ENCODE measurements around the gene PLA2G3. TPM values are rescaled to one million over a fixed set of nuclear protein-coding genes. Genes with fewer than 3 reads are reported as not detected.
"Not testable (repeated sequence)": the region's sequence is repeated elsewhere in the genome, so short reads cannot be mapped to it uniquely, and the experiment has no call there.

PLA2G3 gene
- total RNA-seq, 1 experiment from 2014 or later, result not detected

DNA sequence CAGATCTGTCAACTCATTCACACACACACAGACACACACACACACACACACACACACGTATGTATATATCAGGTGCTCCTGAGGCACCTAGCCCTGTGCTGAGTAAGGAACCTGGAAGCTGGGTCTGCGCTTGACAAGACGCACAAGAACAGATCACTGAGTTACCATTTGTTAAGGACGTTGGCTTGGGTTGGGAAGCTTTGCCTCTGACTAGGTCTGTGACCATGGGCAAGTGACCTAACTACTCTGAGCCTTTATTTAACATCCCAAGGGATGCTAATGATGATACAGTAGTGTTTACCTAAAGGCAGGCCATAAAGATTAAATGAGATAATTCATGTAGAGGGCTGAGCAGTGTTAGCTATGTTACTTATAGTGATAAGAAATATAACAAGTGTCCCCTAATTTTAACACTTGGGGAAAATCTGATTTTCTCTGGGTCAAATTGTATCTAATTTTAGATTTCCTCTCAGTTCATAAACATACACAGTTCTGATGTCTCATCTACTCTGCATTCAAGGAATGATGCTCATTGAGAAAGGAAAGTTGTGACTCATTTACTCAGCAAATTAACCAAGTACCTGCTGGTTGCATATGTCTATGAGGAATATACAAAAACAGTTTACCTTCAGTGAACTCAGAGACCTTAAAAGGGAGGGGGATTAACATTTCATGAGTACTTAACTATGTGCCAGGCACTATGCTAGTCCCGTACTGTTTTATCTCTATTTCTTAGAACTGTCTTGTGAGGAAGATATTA, 33.3 kb upstream of the PLA2G3 start:
- ChIA-PET CTCF (no interaction called here), POLR2A (no interaction called here), RAD21 (ENCODE audit: low non-redundant PET in 1 of 2, low total read pairs in 2 of 2, uncharacterized antibody in 2 of 2, unreplicated experiment in 2 of 2) (no interaction called here)
- no peaks in the 10 kb centered on the region for H3K36me3 ChIP-seq (ENCODE audit: control insufficient read depth in 1 of 2, insufficient read depth in 2 of 2, low read length in 2 of 2)
- no TSS peak for BruUV-seq (replicated peaks)
- ATAC-seq (peak; percentile 63; the same call in 1 of the 2 replicates), DNase-seq (ENCODE audit: low read depth, low spot score) (no peak)
- TF ChIP-seq CEBPB (IDR thresholded peaks at IDR 0.05; ENCODE audit: low read depth), result no peak
- TF ChIP-seq, protein P1, sequence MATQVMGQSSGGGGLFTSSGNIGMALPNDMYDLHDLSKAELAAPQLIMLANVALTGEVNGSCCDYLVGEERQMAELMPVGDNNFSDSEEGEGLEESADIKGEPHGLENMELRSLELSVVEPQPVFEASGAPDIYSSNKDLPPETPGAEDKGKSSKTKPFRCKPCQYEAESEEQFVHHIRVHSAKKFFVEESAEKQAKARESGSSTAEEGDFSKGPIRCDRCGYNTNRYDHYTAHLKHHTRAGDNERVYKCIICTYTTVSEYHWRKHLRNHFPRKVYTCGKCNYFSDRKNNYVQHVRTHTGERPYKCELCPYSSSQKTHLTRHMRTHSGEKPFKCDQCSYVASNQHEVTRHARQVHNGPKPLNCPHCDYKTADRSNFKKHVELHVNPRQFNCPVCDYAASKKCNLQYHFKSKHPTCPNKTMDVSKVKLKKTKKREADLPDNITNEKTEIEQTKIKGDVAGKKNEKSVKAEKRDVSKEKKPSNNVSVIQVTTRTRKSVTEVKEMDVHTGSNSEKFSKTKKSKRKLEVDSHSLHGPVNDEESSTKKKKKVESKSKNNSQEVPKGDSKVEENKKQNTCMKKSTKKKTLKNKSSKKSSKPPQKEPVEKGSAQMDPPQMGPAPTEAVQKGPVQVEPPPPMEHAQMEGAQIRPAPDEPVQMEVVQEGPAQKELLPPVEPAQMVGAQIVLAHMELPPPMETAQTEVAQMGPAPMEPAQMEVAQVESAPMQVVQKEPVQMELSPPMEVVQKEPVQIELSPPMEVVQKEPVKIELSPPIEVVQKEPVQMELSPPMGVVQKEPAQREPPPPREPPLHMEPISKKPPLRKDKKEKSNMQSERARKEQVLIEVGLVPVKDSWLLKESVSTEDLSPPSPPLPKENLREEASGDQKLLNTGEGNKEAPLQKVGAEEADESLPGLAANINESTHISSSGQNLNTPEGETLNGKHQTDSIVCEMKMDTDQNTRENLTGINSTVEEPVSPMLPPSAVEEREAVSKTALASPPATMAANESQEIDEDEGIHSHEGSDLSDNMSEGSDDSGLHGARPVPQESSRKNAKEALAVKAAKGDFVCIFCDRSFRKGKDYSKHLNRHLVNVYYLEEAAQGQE (IDR thresholded peaks at IDR 0.05; ENCODE audit: low read depth), result no peak
- TF ChIP-seq YY1 (IDR thresholded peaks at IDR 0.05; ENCODE audit: extremely low read depth, insufficient replicate concordance, low read depth, low read length), result no peak
- TF ChIP-seq ELF1 (IDR thresholded peaks at IDR 0.05; ENCODE audit: borderline replicate concordance, low read depth), result no peak
- TF ChIP-seq SIN3A (IDR thresholded peaks at IDR 0.05; ENCODE audit: low read depth), result no peak
- TF ChIP-seq CBX3 (IDR thresholded peaks at IDR 0.05; ENCODE audit: low read depth), result no peak
- no peak for TF ChIP-seq ATF3 (IDR thresholded peaks at IDR 0.05)
- peak; percentile 32; the same call in 1 of the 2 replicates for TF ChIP-seq JUND (IDR thresholded peaks at IDR 0.05)
- peak; percentile 28; the same call in 1 of the 2 replicates for TF ChIP-seq FOSL1 (IDR thresholded peaks at IDR 0.05; ENCODE audit: low read depth)
- TF ChIP-seq EZH2 (IDR thresholded peaks at IDR 0.05), result no peak
- peak overlapping the region; percentile 56 for H3K4me2 ChIP-seq (ENCODE audit: low read length)
- no peaks in the 10 kb centered on the region for H3K9me2 ChIP-seq (ENCODE audit: insufficient read depth)
- H3K27ac ChIP-seq (ENCODE audit: low read depth, low read length), result peak overlapping the region; percentile 2; the same call in 1 of the 2 replicates
- H3K4me1 ChIP-seq (ENCODE audit: control insufficient read depth in 1 of 2, insufficient read depth in 2 of 2, low read length in 2 of 2), result peaks cover 14 to 42% of the 10 kb centered on the region in 2 experiments; a peak in 3 of 4 replicates
- peak overlapping the region; percentile 21; the same call in 1 of the 2 replicates for H3K9ac ChIP-seq (ENCODE audit: low read length)
- H4K20me1 ChIP-seq (ENCODE audit: insufficient read depth), result no peaks in the 10 kb centered on the region
- no peaks in the 10 kb centered on the region for H3K9me3 ChIP-seq (ENCODE audit: control insufficient read depth in 1 of 2, insufficient read depth in 1 of 2, low read depth in 1 of 2, low read length in 2 of 2)
- peaks cover 46% of the 10 kb centered on the region for H3K79me2 ChIP-seq (ENCODE audit: insufficient read depth, low read length)
- intact Hi-C loops (cut with micrococcal nuclease), result no loop called here
- no peaks in the 10 kb centered on the region for H3K27me3 ChIP-seq (ENCODE audit: insufficient read depth, low read length)
- H3K4me3 ChIP-seq (replicated peaks in 1 of 2; ENCODE audit: low read depth in 1 of 2, low read length in 2 of 2), result peak overlapping the region in 1 of 2 experiments; percentile 7; a peak in 1 of 4 replicates
- no peak overlapping the region for H2AFZ ChIP-seq (ENCODE audit: low read depth, low read length, poor library complexity, severe bottlenecking)

DNA sequence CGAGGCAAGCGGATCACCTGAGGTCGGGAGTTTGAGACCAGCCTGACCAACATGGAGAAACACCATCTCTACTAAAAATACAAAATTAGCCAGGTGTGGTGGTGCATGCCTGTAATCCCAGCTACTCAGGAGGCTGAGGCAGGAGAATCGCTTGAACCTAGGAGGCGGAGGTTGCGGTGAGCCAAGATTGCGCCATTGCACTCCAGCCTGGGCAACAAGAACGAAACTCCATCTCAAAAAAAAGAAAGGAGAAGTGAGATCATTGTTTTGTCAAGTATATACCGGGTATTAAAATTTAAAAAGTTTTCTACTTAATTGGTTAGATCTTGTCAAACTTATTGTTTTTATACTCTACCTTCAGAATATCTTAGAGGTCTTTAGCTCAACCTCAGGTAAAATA, 31.4 kb upstream of the PLA2G3 start:
- H3K9me2 ChIP-seq (ENCODE audit: insufficient read depth); H3K4me3 ChIP-seq (replicated peaks in 1 of 2; ENCODE audit: low read depth in 1 of 2, low read length in 2 of 2); H3K9ac ChIP-seq (ENCODE audit: low read length); POLR2A ChIA-PET; BruUV-seq (replicated peaks); H4K20me1 ChIP-seq (ENCODE audit: insufficient read depth); RAD21 ChIA-PET (ENCODE audit: low non-redundant PET in 1 of 2, low total read pairs in 2 of 2, uncharacterized antibody in 2 of 2, unreplicated experiment in 2 of 2); DNase-seq (ENCODE audit: low read depth, low spot score); H3K36me3 ChIP-seq (ENCODE audit: control insufficient read depth in 1 of 2, insufficient read depth in 2 of 2, low read length in 2 of 2); H3K4me2 ChIP-seq (ENCODE audit: low read length); H3K27ac ChIP-seq (ENCODE audit: low read depth, low read length); CTCF ChIA-PET; H3K9me3 ChIP-seq (ENCODE audit: control insufficient read depth in 1 of 2, insufficient read depth in 1 of 2, low read depth in 1 of 2, low read length in 2 of 2); H3K27me3 ChIP-seq (ENCODE audit: insufficient read depth, low read length); intact Hi-C loops (cut with micrococcal nuclease); ATAC-seq; H2AFZ ChIP-seq (ENCODE audit: low read depth, low read length, poor library complexity, severe bottlenecking): not testable (repeated sequence)
- Histone ChIP-seq H3K79me2 (ENCODE audit: insufficient read depth, low read length) (peaks cover 58% of the 10 kb centered on the region), H3K4me1 (ENCODE audit: control insufficient read depth in 1 of 2, insufficient read depth in 2 of 2, low read length in 2 of 2) (peaks cover 3 to 29% of the 10 kb centered on the region in 2 experiments; a peak in 3 of 4 replicates)

Data from HCT116 (cell line).